Activated CD8-positive, alpha-beta memory T cell treated with anti-CD3 and anti-CD28 coated beads, Interleukin-2, amount 50 U/mL, for 1 hour (primary cell): ENCODE results near the gene DBNL.

ENCODE experiments used
- DNase-seq: peaks from one replicate; pipeline ENCODE4 v3.0.0-alpha.2; 2020; ENCODE audit errors: extremely low read depth

Gene DBNL

DNA sequence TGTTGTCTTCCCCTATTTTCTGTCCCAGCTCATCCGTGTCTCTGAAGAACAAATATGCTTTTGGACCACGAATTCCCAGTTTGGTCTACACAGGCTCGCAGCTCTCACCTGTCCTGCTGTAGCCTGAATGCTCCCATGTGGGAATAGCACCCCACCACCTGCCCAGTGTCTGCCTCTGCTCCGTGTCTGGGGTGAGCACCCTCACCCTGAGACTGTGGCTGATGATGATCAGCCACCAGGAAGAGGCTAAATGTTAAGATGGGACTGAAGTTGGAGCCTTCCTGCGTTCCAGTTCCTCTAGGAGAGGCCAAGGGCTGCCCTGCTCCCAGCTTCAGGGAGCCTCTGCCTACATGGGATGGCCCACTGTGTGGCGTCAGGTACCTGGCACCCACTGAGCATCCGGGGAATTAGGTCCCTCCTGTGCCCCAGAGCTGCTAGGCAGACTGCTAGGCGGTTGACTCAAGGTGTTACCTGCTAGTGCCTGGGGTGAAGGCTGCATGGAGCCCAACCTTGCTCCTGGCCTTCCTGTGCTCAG, 17.2 kb downstream of the DBNL start:
- DNase-seq: no peak

DNA sequence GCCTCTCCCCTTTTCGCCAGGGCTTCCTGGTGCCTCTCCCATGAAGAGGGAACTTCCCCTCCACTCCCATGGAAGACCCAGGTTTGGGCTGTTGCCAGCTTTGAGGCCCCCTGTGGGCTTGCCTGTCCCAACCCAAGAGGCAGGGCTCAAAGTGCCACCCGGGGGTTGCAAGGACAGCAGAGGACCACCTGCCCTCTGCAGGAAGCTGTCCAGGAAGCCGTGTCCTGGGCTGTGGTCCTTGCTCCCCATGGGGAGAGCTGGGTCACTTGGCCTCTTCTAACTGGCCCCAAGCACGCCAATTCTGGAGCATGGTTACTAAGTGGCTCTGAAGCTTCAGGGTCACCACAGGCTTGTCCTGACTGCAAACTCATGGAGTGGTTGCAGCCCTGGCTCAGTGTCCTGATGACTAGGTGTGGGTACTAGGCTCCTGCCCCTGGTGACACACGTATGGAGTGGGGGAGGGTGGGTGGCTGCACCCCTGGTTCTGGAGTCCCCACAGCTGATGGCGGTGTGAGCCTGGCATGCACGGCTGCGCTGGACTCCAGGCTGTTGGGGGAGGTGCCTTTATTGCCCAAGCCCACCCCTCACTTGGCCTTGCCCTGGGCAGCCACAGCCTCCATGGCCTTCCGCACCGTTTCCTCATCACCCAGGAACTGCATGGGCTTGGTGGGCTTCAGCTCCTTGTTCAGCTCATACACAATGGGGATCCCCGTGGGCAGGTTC, 17.8 kb downstream of the DBNL start:
- no peak for DNase-seq

DNA sequence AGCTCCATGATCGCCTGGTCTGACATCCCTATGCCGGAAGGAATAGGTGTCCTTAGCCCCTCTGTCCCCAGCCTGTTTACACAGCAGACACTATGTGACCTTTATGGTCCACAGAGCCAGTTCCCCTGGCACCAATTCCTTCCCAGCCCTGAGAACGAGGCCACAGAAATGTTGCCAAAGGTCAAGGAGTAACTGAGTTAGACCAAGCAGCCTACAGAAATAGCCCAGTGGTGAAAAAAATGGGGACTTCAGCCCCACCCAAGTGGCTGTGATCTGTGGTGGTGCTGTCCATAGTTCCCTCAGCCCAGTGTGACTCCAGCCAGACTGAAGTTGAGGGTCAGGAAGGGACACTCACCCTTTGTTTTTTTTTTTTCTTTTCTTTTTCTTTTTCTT, 18.4 kb downstream of the DBNL start:
- DNase-seq: no peak

DNA sequence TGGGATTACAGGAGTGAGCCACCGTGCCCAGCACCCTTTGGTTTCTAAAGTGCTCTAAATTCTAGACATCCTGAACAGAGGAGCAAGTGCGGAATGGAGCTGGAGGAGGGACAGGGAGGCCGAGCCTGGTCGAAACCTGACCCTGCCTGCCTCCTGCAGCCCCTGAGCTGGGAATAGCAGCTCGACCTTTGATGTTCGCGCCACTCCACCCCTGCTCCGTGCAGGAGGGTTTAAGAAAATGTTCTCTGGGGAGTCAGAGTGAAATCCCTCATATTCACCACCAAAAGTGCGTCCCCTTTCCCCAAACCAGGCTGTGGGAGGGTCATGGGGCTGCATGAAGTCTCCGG, 19.0 kb downstream of the DBNL start:
- DNase-seq: no peak

DNA sequence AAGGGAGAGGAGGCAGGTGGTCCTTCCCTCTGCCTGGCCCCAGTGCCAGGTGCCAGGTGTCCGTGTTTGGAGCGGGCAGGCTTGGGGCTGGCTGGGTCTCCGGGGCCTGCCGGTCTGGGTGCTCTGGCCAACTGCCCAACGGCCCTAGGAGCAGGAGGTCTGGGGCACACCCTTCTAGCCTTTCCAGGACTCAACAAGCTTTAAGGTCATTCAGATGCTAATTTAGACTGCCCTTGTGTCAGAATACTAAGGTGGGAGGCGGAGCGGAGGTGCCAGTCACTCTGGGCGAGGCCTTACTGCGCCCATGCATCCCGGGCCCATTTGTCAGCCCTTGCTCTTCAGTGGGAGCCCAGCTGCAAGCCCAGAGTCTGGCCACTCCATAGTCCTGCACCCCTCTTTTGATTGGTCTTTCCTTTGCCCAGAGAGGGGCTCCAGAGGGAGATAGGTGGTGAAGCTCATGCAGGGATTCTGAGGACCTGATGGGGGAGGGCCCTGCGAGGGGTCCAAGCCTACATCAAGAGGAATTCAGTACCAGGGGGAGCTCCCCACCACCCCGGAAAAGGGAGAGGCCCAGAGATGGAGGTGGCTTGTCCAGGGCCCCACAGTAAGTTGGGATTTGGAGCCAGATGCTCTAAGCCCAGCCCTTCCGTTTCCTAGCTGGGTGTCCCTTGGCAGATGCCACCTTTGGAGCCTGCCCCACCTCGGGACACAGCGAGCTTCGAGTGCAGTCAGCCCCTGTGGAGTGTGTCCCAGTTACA, 19.6 kb downstream of the DBNL start:
- DNase-seq: no peak

DNA sequence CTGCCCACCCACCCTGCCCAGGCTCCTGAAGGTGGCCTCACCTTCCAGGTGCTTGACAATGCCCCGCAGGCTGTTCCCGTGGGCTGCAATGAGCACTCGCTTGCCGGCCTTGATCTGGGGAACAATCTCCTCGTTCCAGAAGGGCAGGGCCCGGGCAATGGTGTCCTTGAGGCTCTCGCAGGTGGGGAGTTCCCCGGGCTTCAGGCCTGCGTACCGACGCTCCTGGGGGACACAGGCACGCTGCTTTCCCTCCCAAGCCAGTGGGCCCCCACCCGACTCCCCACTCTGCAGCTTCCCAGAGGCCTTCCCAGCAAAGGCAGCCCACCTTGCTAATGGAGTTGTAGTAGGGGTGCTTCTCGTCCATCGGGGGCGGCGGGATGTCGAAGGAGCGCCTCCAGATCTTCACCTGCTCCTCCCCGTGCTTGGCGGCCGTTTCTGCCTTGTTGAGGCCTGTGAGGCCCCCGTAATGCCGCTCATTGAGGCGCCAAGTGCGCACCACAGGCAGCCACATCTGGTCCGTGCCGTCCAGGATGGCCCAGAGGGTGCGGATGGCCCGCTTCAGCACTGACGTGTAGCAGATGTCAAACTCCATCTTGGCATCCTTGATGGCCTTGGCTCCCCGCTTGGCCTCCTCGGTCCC, 20.4 kb downstream of the DBNL start:
- no peak for DNase-seq

DNA sequence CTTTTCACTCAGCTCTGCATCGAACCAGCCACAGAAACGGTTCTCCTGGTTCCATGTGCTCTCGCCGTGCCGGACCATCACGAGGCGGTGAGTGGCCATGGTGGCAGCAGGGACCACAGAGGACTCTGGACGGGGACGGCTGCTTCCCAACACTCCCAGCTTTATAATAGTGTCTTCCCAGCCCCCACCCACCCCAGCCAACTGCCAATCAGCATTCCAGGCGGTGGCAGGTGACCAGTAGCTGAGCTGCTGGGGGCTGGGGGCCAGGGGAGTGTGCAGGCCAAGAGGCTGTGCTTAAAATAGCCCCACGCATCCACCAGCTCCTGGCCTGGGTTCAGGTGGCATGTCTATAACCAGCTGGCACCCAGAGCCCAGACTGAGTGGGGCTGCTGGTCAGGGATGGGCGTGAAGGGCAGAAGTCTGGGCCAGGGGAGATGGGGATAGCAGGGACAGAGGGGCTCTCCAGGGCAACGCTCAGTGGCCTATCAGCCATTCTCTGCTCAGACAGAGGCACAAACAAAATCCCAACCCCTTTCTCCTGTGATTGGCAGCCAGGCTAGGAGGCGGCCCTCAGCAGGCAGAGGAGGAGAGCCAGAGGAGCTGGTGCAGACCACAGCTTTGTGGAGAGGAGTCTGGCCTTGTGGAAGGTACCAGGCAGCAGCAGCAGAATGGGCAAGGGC, 21.1 kb downstream of the DBNL start, which contains the start of gene PGAM2:
Gene PGAM2, minus strand, starts transcription at position 137 of the 680 bp plus-strand sequence. Its CDS starts 38 bp downstream, at position 99.
- DNase-seq: no peak

DNA sequence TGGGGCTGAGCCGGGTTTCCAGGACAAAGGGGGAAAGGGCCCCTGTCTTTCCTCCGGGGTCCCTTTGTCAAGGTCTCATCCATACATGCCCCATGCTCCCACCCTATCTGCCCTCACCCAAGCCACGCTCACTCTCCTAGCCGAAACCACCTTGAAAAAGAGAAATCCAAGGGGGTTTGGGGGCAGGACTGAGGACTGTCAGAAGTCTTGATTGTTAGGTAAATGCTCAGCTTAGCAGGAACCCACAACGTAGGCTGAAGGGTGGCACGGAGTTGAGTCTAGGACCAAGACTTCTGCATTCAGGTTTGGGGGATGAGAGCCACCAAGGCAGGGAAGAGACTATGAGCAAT, 21.6 kb downstream of the DBNL start:
- no peak for DNase-seq

DNA sequence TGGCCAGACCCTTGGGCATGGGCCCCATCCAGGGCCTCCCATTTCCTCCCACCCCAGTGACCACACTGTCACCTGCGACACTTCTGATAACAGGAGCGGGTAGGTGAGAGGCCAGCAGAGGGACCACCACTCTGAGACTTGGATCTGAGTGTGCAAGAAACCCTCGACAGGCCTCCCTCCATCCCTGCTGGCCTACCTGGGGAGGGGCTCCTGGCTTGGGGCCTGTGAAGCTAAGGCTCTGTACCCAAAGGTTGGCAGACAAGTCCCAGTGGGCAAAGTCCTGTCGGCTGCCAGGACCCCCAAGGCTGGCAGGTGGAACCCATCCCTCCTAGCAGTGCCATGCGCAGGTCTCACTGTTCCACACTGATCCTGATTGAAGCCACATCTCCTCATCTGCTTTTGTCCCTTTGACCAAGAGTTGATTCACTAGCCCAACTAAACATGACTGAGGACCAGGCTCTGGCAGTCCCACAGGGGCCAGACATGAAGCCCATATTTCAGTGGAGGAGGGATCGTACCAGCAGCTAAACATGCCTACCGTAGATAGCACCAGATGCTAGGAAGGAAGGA, 22.1 kb downstream of the DBNL start:
- DNase-seq: no peak

DNA sequence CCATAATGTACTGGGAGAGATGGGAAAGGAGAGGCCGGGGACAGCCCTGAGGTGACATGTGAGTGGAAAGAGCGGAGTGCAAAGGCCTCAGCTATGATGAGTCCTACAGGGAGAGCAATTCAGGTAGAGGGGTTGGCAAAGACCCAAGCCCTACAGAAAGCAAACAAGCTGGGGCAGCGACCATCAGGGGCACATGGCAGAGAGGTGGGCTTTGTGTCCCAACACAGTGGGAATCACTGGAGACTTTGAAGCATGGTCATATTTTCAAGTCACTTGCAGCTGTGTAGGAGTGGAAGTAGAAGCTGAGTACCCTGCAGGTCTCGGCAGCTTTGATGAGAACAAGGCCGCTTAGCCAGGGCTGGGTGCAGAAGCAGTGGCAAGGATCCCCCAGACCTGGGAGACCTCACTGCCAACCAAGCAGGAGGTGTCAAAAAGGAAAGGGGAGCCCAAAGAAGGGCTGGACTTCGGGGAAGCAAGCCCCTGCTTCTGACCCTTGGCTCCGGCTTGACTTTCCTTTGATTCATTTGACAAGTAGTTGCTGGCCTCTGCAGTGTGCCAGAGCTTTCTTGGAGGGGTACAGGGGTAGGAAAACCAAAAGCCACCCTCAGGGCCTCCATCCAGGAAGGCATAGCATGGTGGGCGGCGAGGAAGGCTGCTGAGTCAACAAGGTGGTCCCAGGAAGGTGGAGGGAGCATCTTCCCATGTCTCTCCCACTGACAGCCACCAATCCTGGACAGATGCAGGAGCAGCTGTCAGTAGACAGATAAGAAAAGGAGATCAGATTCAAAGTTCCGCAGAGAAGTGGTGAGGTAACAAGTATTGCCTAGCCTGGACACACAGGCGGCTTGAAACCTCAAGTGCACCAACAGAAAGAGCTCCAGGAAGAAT, 22.8 kb downstream of the DBNL start:
- no peak for DNase-seq

DNA sequence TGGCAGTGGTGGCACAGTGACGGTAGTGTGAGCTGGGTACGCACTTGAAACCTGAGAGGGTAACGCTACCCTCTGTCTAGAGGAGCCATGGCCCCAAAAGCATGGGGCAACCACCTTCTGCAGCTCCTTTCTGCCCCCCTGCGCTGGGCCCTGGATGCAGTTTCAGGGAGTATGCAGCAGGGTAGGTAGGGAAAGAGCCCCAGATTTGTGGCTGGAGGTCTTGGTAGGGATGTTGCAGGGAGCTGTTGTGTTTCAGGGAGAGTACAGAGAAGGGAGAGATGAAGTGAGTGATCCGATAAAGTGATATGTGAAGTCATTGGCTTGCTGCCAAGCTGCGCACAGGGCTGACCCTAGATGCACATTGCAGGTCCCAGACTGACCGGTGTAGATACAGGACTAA, 23.6 kb downstream of the DBNL start:
- DNase-seq: no peak

DNA sequence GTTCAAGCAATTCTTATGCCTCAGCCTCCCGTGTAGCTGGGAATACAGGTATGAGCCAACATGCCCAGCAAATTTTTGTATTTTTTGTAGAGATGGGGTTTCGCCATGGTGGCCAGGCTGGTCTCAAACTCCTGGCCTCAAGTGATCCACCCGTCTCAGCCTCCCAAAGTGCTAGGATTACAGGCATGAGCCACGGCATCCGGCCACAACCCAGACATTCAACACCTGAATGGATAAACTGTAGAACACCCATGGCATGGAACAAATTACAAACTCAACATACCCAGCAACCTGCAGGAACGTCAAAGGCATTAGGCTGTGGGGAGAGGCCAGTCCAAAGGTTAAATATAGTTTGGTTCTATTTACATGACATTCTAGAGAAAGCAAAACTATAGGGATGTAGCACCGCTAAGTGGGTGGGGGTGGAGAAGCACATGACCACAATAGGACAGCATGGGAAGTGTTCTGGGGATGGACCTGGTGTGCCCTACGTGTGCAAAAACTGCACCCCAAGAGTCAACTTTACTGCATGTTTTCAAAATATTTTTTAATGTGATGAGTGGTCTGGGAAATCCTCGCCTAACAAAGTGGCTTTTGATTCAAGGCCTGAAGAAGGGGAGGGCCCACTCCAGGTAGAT, 27.3 kb downstream of the DBNL start:
- DNase-seq: no peak

DNA sequence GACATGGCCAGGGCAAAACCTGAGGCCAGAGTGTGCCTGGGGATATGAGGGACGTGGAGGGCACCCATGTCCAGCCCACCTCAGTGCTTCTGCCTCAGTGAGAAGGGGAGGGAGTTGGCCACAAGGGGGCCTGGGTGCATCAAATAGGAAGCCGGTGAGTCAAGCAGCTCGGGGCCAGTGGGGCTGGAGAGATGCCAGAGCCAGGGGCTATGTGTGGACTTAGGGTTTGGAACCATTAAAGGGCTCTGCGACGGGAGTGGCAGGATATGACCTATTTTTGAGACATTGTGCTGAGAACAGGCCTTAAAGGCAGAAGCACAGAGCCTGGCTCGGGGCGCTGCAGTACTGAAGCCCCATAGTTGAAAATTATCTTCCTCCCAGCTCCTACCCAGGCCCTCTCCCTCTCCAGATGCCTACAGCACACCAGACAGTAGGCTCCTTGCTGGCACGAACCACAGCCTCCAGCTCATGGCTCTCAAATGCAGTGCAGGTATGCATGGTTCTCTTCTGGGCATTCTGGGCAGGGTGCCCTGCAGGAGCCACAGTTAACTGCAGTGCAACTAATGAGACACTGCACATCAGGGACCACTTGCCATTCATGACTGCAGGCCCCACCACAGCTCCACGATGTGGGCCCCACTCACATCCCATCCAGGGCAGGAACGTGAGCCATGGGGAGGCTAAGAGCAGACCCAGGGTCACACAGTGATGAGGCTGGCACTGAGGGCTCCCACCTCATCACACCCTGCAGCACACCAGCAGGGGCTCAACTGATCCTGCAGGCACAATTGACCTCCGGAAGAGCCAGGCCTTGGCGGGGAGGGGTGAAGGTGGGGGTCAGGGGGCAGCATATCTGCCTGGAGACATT, 28.1 kb downstream of the DBNL start:
- no peak for DNase-seq

DNA sequence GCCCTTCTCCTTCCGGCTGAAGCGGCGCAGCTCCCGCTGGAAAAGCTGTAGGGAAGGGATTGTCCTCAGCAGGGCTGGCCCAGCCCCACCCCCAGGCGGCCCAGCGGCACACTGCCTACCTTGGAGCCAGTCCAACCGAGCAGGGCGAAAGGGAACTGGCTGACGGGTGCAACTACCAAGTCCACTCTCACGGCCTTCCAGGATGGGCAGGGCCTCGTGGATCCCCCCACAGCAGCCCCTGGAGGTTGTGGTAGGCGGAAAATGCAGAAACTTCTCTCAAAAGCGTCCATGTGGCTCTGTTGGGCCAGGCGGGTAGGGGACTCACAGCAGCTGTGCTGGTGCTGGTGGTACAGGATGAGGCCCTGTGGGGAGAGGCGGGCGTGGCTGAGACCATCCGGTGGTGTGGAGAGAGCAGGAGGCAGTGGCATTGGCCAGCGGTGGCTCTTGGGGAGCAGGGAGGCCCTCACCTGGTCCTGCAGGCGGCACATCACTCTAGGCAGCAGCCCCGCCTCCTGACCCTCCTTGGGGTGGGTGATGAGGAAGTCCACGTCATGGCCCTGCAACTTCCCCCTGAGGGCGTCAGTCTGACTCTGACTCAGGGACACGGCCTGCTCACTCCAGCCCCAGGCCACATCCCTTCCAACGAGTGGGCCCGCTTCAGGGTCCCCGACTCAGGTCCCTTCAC, 29.3 kb downstream of the DBNL start:
- DNase-seq: peak; percentile 32

DNA sequence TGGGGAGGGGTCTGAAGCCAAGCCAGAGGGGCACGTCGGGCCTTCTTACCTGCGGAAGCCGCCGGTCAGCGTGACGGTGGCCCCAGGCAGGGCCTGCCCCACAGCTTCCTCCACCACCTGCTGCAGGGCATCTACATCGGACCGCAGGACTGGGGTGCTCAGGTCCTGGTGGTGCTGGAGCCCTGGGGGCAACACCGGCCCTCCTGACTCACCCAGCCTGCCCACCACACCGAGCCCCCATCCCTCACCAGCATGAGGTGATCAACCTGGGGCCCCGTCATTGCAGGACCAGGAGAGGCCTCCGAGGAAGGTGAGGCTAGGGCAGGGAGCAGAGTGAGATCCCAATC, 29.8 kb downstream of the DBNL start:
- DNase-seq: no peak

DNA sequence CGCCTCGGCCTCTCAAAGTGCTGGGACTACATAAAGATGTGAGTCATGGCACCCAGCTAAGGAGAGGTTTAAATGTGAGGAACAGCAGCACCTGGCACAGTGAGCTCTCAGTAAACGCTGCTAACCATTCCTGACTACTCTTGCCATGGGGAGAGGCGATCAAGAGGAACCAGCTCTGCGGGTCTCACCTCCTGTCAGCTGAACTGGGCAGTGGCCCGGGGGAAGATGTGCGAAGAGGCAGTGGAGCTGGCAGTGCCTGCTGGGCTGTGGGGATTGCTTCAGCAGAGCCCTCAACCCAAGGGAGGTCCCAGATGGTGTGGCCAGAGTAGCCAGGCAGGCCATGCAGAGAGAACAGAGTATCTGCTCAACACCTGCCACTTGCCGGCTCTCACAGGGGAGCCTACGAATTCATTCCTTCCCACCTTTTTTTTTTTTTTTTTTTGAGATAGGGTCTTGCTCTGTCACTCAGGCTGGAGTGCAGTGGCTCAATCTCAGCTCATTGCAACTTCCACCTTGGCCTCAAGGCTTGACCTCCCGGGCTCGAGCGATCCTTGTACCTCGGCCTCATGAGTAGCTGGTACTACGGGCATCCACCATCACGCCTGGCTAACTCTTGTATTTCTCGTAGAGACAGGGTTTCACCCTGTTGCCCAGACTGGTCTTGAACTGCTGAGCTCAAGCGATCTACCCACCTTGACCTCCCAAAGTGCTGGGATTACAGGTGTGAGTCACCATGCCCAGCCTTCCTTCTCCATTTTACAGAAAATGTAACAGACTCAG, 31.0 kb downstream of the DBNL start:
- DNase-seq: no peak

DNA sequence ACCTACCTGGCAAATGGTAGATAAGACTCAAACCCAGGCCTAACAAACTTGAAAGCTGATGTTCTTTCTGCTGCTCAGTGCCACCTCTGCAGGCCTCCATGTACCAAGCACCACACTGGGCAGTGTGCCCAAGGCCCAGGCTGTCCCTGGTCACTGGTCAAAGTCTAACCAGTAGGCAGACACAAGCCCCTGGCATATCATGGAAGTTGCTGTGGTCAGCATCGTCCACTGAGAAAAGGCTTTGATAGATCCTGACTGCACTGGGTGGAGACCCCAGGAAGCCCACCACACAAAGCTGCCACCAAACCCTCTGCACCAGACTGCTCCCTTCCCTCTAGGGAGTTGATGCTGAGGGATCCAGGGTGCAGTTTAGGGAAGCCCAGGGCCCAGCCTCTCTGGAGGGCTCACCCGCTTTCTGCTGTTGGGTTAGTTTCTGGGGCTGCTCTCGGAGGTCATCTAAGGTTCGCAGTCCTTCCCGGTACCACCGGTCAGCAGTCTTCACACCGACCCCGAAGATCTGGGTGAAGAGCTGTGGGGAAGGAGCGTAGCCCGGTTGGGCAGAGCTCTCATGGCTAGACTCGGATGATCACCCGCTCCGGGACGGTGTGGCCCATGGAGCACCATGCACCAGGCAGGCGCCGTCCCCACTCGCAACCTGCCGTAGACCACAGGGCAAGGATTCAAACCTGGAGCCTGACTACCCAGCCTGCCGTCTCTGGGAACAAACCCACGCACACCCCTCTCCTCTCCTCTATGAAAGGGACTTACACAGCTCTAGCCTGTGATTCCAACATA, 31.8 kb downstream of the DBNL start:
- no peak for DNase-seq
